Activated effector memory CD4-positive, alpha-beta T cell treated with Interleukin-2 at 50 U/mL for 16 hours (primary cell): Measurements from ENCODE around the gene HILPDA.

Experiments used
- DNase-seq: peaks from one replicate; pipeline ENCODE4 v3.0.0-alpha.2; 2020

Gene HILPDA, protein sequence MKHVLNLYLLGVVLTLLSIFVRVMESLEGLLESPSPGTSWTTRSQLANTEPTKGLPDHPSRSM

DNA sequence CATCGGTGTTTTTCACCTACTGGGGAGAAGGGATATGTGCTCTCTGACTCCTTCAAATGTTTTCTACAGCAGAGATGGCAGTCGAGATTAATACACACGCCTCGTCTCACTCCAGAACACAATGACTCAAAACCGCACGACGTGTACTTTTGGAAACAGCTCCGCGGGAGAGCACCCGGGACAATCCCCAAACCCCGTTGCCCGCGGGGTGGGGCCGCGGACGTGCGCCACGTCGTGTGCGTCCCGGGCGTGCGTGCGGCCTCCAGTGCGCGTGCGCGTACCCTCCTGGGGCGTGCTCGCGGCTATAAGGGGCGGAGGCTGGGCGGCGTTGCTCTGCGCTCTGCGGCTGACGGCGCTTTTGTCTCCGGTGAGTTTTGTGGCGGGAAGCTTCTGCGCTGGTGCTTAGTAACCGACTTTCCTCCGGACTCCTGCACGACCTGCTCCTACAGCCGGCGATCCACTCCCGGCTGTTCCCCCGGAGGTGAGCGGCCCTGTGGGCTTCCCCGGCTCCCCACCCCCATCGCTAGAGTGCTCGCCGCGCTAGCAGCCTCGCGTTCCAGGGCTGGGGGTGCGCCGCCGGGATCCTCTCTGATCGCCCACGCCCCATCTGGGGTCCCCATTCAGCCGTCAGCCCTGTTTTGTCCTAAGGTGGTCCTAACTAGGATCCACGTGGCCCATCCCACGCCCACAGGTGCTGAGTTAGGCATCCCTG lies at the start of gene HILPDA:
TSS of gene HILPDA (plus strand) at position 336 of the 712 bp plus-strand sequence. CDS start 1,391 bp downstream, outside the sequence.
- peak; percentile 92 for DNase-seq

DNA sequence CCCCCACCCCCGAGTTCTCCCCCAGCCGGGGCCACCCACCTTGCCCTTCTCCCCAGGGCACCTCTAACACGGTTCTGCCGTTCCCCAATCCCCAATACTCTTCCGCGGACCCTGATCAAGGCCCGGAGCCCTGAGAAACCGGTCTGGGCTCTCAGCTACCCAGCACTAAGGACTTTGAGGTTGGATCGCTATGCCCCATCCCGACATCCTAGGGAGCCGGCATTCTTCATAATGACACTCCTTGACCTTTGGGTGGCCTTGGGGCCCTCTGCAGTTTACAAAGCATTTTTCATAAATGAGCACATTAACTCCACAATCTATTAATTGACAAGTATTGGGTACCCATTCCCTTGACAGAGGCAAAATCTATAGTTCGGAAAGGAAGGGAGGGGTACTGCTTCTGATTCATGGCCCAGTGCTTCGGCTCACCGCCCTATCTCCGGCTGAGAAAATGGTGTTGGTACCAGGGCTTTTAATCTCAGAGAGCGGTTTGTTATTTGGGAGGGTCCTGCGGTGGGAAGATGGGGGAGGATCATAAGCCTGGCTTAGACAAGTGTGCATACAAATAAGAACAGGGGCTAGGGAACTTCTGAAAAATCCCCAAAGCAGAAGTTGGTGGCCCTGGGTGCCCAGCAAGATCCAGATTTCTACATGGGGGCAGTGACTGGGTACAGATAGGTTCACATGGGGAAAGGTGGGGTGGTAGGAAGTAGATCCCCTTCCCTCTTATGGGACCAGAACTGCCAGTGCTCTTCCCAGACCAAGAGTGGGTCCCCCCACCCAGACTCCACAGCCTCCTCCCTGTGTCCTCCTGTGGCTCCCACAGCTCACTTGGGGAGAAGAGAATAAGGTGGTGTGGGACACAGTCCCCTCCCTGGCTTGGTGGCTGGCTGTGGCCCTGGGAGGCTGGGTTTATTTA lies 49.1 kb upstream of the HILPDA start:
- DNase-seq = no peak

DNA sequence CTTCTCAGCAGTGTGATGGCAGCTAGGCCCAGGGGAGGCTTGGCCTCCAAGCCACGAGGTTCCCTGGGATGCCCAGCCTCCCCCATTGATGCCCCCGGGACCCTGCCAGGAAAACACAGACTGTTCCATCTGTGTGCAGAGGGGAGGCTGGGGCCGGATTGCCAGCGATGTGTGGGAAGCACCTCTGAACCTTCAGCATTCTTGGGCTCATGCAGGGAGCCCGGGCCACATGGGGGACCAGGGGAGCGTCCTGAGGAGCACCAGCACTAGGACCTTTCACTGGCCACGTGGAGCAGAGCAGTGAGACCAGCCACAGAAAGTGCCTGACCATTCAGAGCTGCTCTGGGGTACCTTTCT lies 48.5 kb upstream of the HILPDA start:
- no peak for DNase-seq

DNA sequence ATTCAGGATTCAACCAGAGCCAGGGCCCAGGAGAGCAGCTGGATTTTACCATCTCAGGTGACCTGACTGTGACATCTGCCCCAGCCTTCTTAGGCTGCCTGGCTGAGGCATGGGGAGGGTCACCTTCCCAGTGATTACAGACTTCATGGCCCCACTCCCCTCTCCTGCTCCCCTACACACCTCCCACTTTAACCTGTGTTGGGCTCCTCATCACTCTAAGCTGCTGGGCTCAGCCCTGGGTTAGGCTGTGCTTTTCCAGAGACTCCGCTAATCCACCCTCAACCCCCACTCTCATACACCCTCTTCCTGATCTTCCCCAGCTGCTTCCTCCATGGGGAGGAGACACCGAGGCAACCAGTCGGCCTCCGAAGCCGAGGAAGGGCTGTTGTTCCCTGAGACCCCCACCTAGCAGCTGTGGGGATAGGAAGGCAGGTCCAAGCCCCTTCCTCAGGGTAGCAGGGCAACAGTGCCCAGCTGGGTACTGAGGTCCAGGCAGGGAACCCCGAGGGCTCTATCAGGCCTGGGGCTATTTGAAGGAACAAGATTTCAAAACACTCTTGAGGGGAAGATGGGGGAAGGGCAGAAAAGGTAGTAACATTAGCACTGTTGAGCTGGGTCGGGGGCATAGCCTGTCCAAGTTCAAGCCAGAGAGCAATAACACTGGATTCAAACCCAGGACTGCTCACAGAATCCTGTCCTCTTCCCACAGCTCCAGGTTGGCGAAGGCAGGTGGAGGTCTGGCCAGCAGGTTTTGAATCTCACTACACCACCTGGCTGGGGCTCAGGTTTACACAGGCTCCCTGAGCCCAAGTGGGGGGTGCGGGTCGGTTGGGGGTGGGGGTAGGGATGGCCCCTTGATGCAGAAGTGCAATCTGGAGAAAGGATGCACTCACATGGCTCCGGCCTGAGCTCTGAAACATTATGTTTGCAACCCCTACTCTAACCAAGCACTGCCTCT lies 47.6 kb upstream of the HILPDA start:
- no peak for DNase-seq

DNA sequence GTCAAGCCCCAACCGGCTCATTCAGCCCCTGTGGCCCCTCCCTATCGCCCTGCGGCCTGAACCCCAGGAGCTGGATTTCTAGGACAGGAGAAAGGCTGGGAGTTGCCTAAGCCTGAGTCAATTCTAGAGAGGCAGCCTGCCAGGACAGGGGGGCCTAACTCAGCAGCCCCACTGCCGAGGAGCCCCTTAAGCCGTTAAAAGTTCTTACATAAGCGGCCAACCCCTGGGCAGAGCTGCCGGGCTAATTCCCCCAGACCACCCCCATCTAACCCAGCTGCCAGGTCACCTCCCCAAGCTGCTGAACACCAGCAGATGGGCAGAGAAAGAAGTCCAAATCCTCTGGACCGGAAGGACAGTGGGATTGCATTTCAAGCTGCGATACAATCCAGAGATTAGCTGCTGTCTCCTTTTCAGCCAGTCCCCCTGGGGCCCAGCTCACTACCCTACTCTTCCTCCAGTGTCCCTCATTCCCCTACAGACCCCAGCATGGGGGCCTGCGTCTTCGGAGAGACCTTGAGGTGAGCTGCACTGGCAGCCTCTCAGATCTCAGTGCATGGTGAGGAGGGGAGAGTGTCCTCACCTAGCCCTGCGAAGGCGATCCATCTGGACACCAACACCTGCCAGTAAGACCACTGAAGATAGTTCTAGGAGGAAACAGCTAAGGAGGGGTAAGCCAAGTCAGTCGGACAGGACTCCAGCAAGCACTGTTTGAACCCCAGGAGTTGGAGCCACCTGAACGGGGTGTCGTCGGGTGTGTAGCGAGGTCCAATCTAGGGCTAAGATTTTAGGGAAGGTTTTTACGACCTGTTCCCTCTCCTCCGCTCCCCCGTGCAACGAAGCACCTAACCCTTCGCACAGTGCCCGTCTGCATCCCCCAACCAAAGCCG lies 46.7 kb upstream of the HILPDA start:
- no peak for DNase-seq

DNA sequence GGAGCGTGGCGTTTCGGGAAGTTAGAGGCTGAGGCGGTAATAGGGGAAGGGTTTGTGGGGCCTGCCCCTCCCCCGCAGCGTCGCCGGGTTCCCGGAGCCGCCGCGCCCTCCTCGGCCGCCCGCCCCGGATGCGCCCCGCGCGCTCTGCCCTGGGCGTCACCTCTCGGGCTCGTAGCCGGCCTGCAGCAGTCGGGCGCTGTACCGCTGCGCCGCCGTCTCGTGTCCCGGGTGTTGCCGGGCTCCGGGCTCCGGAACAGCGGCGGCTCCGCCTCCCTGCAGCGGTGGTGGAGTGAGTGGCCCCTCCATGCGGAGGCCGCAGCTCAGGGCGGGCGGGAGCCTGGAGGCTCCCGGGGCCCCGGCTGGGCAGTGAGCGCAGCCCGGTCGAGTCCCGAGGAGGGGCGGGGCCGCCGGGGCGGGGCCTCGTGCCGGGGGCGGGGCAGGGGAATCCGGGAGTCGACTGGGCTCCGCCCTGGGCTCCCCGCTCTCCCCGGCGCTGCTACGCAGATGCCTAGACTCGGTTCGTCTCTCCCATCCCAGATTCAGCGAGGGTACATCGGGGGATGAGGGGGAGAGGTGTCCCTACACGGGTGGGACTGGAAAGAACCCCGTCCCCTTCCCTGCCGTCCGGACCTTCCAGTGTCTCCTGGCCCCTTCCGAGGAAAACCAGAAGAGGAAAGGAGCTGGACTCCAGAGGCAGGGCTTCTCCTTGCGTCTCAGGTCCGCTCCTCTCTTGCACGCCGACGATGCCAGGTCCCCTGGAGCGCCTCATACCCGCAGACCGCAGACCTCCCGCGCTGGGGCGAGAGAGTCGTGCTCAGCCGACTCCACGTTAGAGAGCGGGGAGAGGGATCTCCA lies 45.9 kb upstream of the HILPDA start, which contains the start of gene IMPDH1:
TSS of gene IMPDH1 (minus strand) at position 387 of the 855 bp plus-strand sequence. CDS start at position 306, 81 bp downstream.
- peak; percentile 85 for DNase-seq

DNA sequence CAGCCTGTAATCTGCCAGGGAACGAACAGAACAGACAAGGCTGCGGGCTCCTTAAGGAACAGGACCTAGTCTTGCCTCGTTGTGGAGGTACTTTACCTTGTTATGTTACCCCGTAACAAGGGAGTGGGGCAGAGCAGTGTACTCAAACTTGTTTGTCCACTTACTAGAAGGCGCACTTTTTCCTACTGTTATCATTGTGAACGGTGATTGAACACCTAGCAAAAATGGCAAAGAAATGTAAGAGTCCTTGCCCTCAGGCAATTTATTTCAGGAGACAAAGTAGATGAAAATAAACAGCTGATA lies 45.3 kb upstream of the HILPDA start:
- DNase-seq = no peak

DNA sequence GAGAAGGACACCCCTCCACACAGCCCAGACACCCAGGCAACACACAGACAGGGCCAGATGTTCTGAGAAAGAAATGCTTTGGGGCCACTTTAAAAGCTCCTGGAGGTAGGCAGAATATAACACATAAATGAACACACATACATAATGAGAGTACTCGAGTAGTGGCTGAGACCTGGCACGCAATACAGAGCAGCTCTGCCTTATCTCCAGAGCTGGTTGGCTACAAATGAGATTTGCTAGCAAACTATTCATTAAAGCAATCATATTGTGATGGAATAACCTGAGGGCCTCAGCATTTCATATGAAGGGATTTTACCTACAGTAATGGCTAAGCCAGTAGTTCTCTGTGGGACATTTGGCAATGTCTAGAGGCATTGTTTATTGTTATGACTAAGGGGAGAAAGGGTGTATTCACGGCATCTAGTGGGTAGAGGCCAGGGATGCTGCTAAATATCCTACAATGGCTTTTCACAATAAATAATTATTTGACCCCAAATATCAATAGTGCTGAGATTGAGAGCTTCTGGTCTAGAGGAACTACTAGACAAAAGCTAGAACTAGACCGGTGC lies 40.4 kb upstream of the HILPDA start:
- no peak for DNase-seq

DNA sequence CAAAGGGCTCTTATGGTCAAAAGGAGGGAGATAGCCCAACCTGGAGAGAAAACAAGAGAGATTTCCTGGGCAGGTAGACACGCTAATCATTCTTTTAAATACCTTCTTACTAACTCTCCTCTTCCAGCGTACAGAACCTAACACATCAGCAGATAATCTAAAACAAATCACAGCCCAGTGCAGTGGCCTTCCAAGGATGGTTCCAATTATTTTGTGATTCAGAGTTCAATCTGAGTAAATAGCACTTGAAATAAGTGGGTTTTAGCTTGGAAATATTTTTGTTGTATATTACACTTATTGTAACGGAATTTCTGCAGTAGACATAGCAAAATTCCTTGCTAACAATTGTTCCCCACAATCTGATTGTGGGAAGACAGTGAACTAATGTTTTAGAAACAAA lies 38.6 kb upstream of the HILPDA start:
- no peak for DNase-seq

DNA sequence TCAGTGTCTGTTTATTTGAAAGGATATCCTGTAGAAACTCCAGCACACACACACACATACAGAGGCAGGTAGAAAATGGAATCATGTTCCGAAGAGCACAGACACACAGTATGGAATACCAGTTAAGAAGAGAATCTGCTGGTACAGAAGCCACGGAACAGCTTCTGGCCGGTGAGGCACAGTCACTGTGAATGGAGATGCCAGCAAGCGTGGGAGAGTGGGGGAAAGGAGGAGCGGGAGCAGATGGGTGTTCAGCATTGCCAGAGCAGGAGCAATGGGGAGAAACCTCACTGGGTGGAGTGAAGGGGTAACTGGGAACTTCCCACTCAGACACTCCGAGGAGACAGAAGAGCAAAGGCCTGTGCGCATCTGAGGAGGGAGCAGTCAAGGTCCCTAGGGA lies 36.4 kb upstream of the HILPDA start:
- DNase-seq = no peak

DNA sequence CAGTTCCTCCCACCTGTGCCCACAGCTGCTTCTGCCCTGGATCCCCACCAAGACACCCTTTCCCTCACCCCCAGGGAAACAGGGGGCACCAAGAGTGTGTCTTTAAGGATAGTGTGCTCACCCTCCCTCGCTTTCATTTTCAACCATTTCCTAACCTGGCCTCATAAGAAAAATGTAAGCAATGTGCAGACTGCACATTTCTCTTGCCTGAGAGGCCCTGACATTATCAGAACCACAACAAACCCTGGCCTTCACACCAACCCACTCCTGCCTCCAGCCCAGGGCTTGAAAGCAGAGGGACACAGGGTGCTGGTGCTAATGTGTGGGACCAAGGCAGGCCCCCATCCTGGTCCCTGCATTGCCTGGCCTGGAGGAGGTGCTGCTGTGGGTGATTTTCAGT lies 34.9 kb upstream of the HILPDA start:
- no peak for DNase-seq

DNA sequence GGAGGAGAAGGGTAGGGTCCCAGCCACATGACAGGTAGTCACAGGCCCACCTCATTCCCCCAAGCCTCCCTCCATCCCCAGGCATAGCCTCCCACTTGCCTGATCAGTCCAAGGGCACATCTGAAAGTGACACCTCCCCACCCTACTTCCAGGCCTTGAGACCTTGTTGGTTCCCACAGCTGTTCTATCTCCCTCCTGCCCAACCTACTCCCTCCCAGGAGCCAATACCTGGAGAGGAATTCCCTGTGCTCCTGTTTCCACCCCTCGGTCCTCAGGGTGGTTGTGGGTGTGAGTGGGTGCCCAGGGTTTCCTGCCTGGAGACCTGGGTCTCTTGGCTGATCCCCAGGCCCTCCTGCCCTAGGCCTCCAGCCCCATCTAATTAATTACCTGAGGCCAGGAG lies 34.3 kb upstream of the HILPDA start:
- no peak for DNase-seq

DNA sequence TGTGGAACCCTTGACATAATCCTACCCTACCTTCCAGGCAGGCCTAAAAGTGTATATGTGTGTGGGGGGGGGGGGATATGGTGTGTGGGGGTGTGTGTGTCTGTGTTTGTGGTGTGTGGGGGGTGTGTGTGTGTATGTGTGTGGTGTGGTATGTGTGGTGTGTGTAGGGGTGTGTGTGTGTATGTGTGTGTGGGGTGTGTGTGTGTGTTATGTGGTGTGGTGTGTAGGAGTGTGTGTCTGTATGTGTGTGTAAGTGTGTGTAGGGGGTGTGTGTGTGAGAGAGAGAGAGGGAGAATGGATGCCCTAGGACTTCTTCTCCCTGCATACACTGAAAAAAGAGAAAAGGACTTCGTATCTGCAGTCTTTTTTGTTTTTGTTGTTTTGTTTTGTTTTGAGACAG lies 33.6 kb upstream of the HILPDA start:
- DNase-seq = no peak

DNA sequence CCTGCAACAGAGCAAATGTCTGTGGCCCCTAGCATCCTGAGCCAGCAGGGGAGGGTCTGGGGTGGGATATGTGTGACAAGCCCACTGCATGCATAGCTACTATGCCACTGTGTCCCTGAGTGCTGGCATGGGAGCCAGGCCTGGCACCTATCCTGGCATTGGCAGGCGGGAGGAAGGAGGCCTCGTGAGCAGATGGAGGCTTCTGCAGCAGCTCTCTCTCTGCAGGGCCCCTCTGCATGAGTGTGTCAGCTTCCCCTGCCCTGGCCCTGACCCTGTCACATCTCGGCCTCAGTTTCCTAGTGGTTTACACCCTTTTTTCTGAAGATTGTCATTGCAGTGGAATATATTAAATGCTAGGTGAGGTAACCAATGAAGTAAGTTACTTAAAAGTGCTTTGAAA lies 32.8 kb upstream of the HILPDA start:
- DNase-seq = no peak

DNA sequence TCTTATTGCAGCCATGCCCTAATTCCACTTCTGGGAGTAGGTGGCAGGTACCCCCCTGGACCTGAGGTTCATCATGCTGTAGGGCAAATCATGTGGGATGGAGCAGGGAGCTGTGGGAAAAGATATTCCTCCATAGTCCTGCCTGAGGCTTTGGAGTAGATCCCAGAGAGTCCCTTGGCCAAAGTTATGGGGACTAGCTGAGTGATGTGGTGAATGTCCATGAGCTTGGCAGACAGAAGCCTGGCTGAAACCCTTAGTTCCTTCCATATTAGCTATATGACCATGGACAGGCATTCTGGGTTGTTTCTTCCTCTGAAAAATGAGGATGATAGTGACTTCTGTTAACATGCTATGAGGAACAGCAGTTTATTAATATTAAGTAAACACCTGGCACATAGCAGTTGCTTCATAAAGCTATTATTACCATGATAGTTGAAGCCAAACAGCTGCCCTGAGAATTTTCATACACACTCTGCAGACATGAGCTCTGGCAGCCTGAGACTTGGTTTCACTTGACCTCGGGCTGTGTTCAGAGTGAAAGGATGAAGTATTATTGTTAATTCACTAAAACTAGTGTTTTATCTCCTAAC lies 30.9 kb upstream of the HILPDA start:
- DNase-seq = no peak

DNA sequence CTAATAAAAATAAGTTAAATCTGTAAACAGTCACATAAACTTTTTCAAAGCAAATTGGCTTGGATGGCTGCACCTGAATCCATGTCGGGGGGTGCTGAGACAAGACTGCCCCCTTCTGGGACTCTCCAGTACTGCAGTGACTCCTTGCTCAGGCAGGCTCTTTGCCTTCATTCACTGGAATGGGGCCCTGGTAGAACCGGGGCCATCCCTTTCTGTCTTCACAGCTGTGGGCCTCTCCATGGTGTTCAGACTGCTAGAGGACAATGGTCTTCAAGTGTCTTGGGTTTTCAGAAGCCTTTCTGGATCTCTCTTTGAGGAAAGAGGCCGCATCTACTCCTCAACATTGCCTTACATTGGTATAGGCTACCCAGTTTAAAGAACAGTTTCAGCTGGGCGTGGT lies 29.8 kb upstream of the HILPDA start:
- peak; percentile 61 for DNase-seq

DNA sequence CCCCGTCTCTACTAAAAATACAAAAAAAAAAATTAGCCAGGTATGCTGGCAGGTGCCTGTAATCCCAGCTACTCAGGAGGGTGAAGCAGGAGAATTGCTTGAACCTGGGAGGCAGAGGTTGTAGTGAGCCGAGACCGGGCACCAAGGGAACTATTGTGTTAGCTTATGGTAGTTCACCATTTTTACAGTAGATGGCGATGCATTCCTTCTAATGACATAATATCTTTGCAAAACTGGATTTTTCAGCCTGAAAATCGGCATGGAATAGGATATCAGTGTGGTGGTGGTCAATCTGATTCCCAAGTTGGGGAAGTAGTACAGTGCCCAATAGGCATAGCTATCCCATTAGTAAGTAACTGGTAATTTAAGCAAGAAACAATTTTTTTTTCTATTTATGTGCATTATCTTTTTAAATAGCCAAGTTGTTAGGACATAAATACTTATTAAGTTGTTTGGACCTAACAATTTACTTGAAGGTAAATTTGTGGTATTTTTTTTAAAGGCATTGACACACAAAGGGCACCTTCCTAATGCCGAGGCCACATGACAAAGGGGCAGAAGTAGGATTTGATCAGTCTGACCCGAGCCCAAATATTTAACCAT lies 28.3 kb upstream of the HILPDA start:
- DNase-seq = no peak

DNA sequence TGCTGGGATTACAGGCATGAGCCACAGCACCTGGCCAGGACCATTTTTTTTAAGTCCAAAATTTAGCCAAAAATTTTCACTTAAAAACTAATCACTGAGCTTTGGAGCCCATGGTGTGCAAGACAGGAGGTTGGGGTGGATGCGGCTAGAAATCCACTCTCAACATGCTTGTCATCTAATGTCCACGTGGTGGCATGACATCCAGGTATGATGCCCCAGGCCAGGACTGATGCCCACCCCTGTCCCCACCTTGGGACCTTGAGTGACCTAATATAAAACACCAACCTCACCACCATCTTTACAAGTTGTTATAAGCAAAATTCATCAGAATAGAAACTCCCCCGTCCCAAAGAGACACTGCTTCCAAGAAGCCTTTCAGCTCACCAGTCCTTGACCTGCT lies 25.5 kb upstream of the HILPDA start:
- no peak for DNase-seq

DNA sequence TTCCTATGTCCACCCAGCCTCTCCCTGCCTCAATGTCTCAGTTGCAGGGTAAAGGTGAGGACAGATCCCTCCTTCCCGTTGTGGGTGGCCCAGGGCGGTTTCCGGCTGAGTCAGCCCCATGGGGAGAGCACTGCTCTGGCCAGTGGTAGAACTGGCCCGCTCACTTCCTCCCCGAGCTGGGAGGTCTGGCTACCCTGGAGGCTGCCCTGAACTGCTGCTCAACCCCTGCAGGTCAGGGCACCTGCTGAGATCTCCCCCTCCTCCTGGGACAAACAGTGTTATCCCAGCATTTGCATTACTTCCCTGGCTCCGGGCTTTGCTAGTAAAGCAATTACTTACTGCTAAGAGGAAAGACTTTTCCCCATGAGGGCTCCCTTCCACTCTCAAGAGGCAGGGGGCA lies 24.5 kb upstream of the HILPDA start:
- DNase-seq = no peak

DNA sequence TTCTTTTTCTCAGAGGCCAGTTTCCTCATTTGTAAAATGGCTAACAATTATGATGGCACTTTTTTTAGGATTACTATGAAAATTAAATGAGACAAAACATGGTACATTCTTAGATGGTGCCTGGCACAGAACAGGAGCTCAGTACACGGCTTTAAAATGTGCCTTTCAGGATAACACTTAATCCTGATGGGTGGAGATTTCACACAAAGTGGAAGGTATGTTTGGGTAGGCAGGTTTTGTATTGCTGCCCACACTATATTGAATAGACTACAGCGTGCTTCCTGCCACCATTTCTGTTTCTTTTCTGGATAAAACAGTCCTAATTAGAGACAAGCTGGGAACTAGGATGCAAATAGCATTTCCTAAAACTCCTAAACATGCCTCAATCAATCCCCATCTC lies 23.9 kb upstream of the HILPDA start:
- no peak for DNase-seq
